Measurements from ENCODE around the gene CIZ1. TPM values are rescaled to one million over a fixed set of nuclear protein-coding genes. Genes with fewer than 3 reads are reported as not detected.

CIZ1 gene
- polyA plus RNA-seq, 2 of the 4 experiments (the other 2 are of a cell fraction), result 39.2 to 92.5 TPM

GRCh38 chr9:128174062-128174461 is 17.3 kb downstream of the CIZ1 start (continued):
- TF ChIP-seq REST (IDR thresholded peaks at IDR 0.05), result no peak
- no peak for TF ChIP-seq CHD4 (IDR thresholded peaks at IDR 0.05; ENCODE audit: borderline replicate concordance)
- no peak for TF ChIP-seq CBX8 (IDR thresholded peaks at IDR 0.05)
- no peak for TF ChIP-seq USF2 (IDR thresholded peaks at IDR 0.05)
- TF ChIP-seq ELK1 (IDR thresholded peaks at IDR 0.05; ENCODE audit: low read depth, low read length), result no peak
- TF ChIP-seq JUNB (IDR thresholded peaks at IDR 0.05), result no peak
- TF ChIP-seq HOXB5 (CRISPR knock-in tag; IDR thresholded peaks at IDR 0.05), result no peak
- TF ChIP-seq HOXA7 (CRISPR knock-in tag; IDR thresholded peaks at IDR 0.05), result no peak

GRCh38 chr9:128169925-128170324 is 21.4 kb downstream of the CIZ1 start:
- FAIRE-seq (no peak), DNase-seq (ENCODE audit: low read depth in 1 of 2, low spot score in 1 of 2) (no peak), ATAC-seq (no peak)
- Histone ChIP-seq H3K9me3 (no peaks in the 10 kb centered on the region), H3K4me3 (no peak overlapping the region), H3K4me2 (no peak overlapping the region), H3K27ac (no peak overlapping the region), H3K4me1 (no peaks in the 10 kb centered on the region)
- WGBS (ENCODE audit: missing lambda C conversion rate), result 96% methylated on average over 8 of the region's 8 CpGs
- ChIA-PET POLR2A (no interaction called here), CTCF (interaction anchor here (0.7 to 5.5 kb wide), 8 partner anchors 9 to 52 kb away, joined by 3 to 41 read pairs (median 4); partner anchors contain the start of genes CIZ1 and DNM1)
- no peak for TF ChIP-seq HOXB5 (CRISPR knock-in tag; IDR thresholded peaks at IDR 0.05)
- no peak for TF ChIP-seq TFCP2L1 (CRISPR knock-in tag; IDR thresholded peaks at IDR 0.05)

GRCh38 chr9:128169492-128169891 is 21.9 kb downstream of the CIZ1 start:
- WGBS (ENCODE audit: missing lambda C conversion rate), result 86% methylated on average over 8 of the region's 8 CpGs
- CTCF ChIA-PET, result interaction anchor here (0.6 to 5.5 kb wide), 7 partner anchors 8 to 127 kb away, joined by 3 to 41 read pairs (median 3); partner anchors contain the start of genes CIZ1 and DNM1
- Histone ChIP-seq H3K27ac (no peak overlapping the region), H3K9me3 (no peaks in the 10 kb centered on the region), H3K4me3 (no peak overlapping the region), H3K4me1 (no peaks in the 10 kb centered on the region), H3K4me2 (no peak overlapping the region)
- no peak for ATAC-seq
- TF ChIP-seq CBX2 (IDR thresholded peaks at IDR 0.05; ENCODE audit: borderline replicate concordance, low read depth) (no peak), RAD21 (conservative IDR thresholded peaks at IDR 0.05 in 1 of 2, IDR thresholded peaks at IDR 0.05 in 1 of 2) (no peak), RNF2 (IDR thresholded peaks at IDR 0.05; ENCODE audit: borderline replicate concordance, low read depth) (no peak), KDM1A (IDR thresholded peaks at IDR 0.05; ENCODE audit: low read depth) (no peak), SMC3 (IDR thresholded peaks at IDR 0.05) (no peak), CEBPB (IDR thresholded peaks at IDR 0.05) (no peak), ATOH8 (CRISPR knock-in tag; IDR thresholded peaks at IDR 0.05; ENCODE audit: low read depth) (no peak), PBX3 (IDR thresholded peaks at IDR 0.05) (no peak), EHF (CRISPR knock-in tag; IDR thresholded peaks at IDR 0.05) (no peak), HOXA7 (CRISPR knock-in tag; IDR thresholded peaks at IDR 0.05) (no peak), ZSCAN20 (CRISPR knock-in tag; IDR thresholded peaks at IDR 0.05) (no peak), ZC3H11A (IDR thresholded peaks at IDR 0.05) (no peak), CHD2 (IDR thresholded peaks at IDR 0.05; ENCODE audit: low read length, partially characterized antibody) (no peak), ZNF302 (CRISPR knock-in tag; IDR thresholded peaks at IDR 0.05) (no peak), GATA3 (IDR thresholded peaks at IDR 0.05; ENCODE audit: borderline replicate concordance) (no peak), BCL3 (IDR thresholded peaks at IDR 0.05) (no peak), RARB (CRISPR knock-in tag; IDR thresholded peaks at IDR 0.05) (no peak), SREBF2 (IDR thresholded peaks at IDR 0.05) (no peak)
- FAIRE-seq, result no peak
- POLR2A ChIA-PET, result no interaction called here
- no peak for DNase-seq (ENCODE audit: low read depth in 1 of 2, low spot score in 1 of 2)
